ENCODE measurements around the gene MAPRE2. TPM values are rescaled to one million over a fixed set of nuclear protein-coding genes. Genes with fewer than 3 reads are reported as not detected.

MAPRE2 gene
- total and polyA plus RNA-seq, 2 of the 13 experiments (the other 11 are each of a cell fraction or from before 2014, with no cell fraction given), result 34.5 to 67.9 TPM

- in situ Hi-C loops (cut with HindIII; ENCODE audit: extremely low pct_ligation_motif_present, low pct_unique_long_range_greater_than_20kb), result loop anchor here (25.0 kb wide), 1 partner anchor 135 kb away; no protein-coding TSS in a partner anchor
- no TSS peak for BruUV-seq (replicated peaks)
- Histone ChIP-seq H4K20me1 (ENCODE audit: insufficient read depth, low read length) (no peaks in the 10 kb centered on the region), H3K4me2 (ENCODE audit: low read depth, low read length) (no peak overlapping the region), H2AFZ (ENCODE audit: low read length) (no peak overlapping the region), H3K27ac (ENCODE audit: extremely low read length, insufficient read depth, low read length) (no peak overlapping the region), H3K4me1 (ENCODE audit: insufficient read depth, low read length) (no peaks in the 10 kb centered on the region), H3K4me3 (replicated peaks in 1 of 3; ENCODE audit: insufficient read depth in 1 of 3, low read depth in 2 of 3, low read length in 3 of 3) (no peak overlapping the region), H3K79me2 (ENCODE audit: insufficient read depth, low read length) (no peaks in the 10 kb centered on the region), H3K9ac (ENCODE audit: insufficient read depth, low read depth, low read length) (no peak overlapping the region), H3K27me3 (ENCODE audit: control insufficient read depth in 1 of 2, insufficient read depth in 2 of 2, low read length in 2 of 2) (no peaks in the 10 kb centered on the region), H3K9me3 (ENCODE audit: low read length) (no peaks in the 10 kb centered on the region), H3K36me3 (replicated peaks in 1 of 2; ENCODE audit: control insufficient read depth in 1 of 2, insufficient read depth in 2 of 2, low read length in 2 of 2) (no peaks in the 10 kb centered on the region)
- no peak for DNase-seq (ENCODE audit: low spot score)
- ChIA-PET CTCF (ENCODE audit: low intra/inter-chr PET ratio, low total read pairs) (no interaction called here), POLR2A (no interaction called here)
- 92% methylated on average over 2 of the region's 2 CpGs for WGBS (ENCODE audit: low lambda C conversion rate)
- ATAC-seq, result no peak
- TF ChIP-seq ZNF441 (CRISPR knock-in tag; IDR thresholded peaks at IDR 0.05; ENCODE audit: borderline replicate concordance) (no peak), ZIK1 (CRISPR knock-in tag; IDR thresholded peaks at IDR 0.05; ENCODE audit: borderline replicate concordance, low read depth) (no peak), MIER3 (CRISPR knock-in tag; IDR thresholded peaks at IDR 0.05; ENCODE audit: borderline replicate concordance) (no peak), RORA (CRISPR knock-in tag; IDR thresholded peaks at IDR 0.05) (no peak), NFKB2 (CRISPR knock-in tag; IDR thresholded peaks at IDR 0.05; ENCODE audit: borderline replicate concordance) (no peak), LCORL (IDR thresholded peaks at IDR 0.05) (no peak), LCORL (CRISPR knock-in tag; IDR thresholded peaks at IDR 0.05) (no peak), TOE1 (CRISPR knock-in tag; IDR thresholded peaks at IDR 0.05) (no peak), ZBTB42 (CRISPR knock-in tag; IDR thresholded peaks at IDR 0.05) (no peak), ZGPAT (CRISPR knock-in tag; IDR thresholded peaks at IDR 0.05) (no peak), TSC22D2 (CRISPR knock-in tag; IDR thresholded peaks at IDR 0.05; ENCODE audit: borderline replicate concordance) (no peak), ZNF780A (CRISPR knock-in tag; IDR thresholded peaks at IDR 0.05) (no peak), TCF12 (IDR thresholded peaks at IDR 0.05) (no peak), TCF12 (CRISPR knock-in tag; IDR thresholded peaks at IDR 0.05) (no peak), EED (CRISPR knock-in tag; IDR thresholded peaks at IDR 0.05) (no peak), MNT (IDR thresholded peaks at IDR 0.05) (no peak)
- no peak for FAIRE-seq
- intact Hi-C loops (cut with micrococcal nuclease; ENCODE audit: unreplicated experiment), result no loop called here
Measured at GRCh38 chr18:35002120-35002519, 39.1 kb upstream of the MAPRE2 start.

All from HepG2 (cell line).